A673 (cell line): ENCODE measurements around the gene CDKN3.

Experiments used
- CTCF ChIP-seq: fragments of 300-800, 200-600 bp; sonication (generic); conservative IDR thresholded peaks from 2 replicates; pipeline ENCODE4 v1.5.1; 2017; ENCODE audit warnings: low read depth, mild to moderate bottlenecking, antibody characterized with exemption, low read length, moderate library complexity, mixed read lengths
- EZH2 ChIP-seq: fragments of 200-600 bp; sonication (generic); IDR thresholded peaks from 2 replicates; pipeline ENCODE4 v1.6.1; 2017; ENCODE audit warnings: borderline replicate concordance, low read depth, mild to moderate bottlenecking, mixed read lengths, antibody characterized with exemption, low read length; ENCODE audit not compliant: poor library complexity, severe bottlenecking

GRCh38 chr14:54347044-54347443 lies 49.8 kb upstream of the CDKN3 start:
- TF ChIP-seq CTCF: no peak
- TF ChIP-seq EZH2: no peak
